ENCODE data around the gene PTMS. TPM values are rescaled to one million over a fixed set of nuclear protein-coding genes. Genes with fewer than 3 reads are reported as not detected.

The PTMS gene
- total RNA-seq, 1 donor, result 1.9 TPM

- no peaks in the 10 kb centered on the region for H3K9me3 ChIP-seq (ENCODE audit: low read depth, low read length)
- peaks cover 33% of the 10 kb centered on the region for H3K4me1 ChIP-seq (ENCODE audit: insufficient read depth, low read length)
- peaks cover 26% of the 10 kb centered on the region for H3K27me3 ChIP-seq (ENCODE audit: insufficient read depth, low read length)
- H3K4me3 ChIP-seq (ENCODE audit: low read length), result no peak overlapping the region
These were observed 1.9 kb upstream of the PTMS start for GRCh38 chr12:6764011-6764828.

- H3K4me3 ChIP-seq (ENCODE audit: low read length), result no peak overlapping the region
These were observed 1.0 kb upstream of the PTMS start for GRCh38 chr12:6765048-6765633.

GRCh38 chr12:6766651-6767349, 637 bp downstream of the PTMS start:
- no peaks in the 10 kb centered on the region for H3K9me3 ChIP-seq (ENCODE audit: low read depth, low read length)
- peak overlapping the region; percentile 43 for H3K4me3 ChIP-seq (ENCODE audit: low read length)
- H3K27me3 ChIP-seq (ENCODE audit: insufficient read depth, low read length), result peaks cover 30% of the 10 kb centered on the region
- H3K4me1 ChIP-seq (ENCODE audit: insufficient read depth, low read length), result peaks cover 42% of the 10 kb centered on the region

More at GRCh38 chr12:6765048-6765633, 1.0 kb upstream of the PTMS start:
- Histone ChIP-seq H3K27me3 (ENCODE audit: insufficient read depth, low read length) (peaks cover 30% of the 10 kb centered on the region), H3K9me3 (ENCODE audit: low read depth, low read length) (no peaks in the 10 kb centered on the region), H3K4me1 (ENCODE audit: insufficient read depth, low read length) (peaks cover 33% of the 10 kb centered on the region)

- H3K4me3 ChIP-seq (ENCODE audit: low read length), result peak overlapping the region; percentile 43
- peaks cover 49% of the 10 kb centered on the region for H3K4me1 ChIP-seq (ENCODE audit: insufficient read depth, low read length)
- no peaks in the 10 kb centered on the region for H3K9me3 ChIP-seq (ENCODE audit: low read depth, low read length)
- peaks cover 30% of the 10 kb centered on the region for H3K27me3 ChIP-seq (ENCODE audit: insufficient read depth, low read length)
These were observed 1.5 kb downstream of the PTMS start for GRCh38 chr12:6767353-6768319.

- no peak overlapping the region for H3K4me3 ChIP-seq (ENCODE audit: low read length)
- no peaks in the 10 kb centered on the region for H3K9me3 ChIP-seq (ENCODE audit: low read depth, low read length)
- H3K27me3 ChIP-seq (ENCODE audit: insufficient read depth, low read length), result peaks cover 38% of the 10 kb centered on the region
- peaks cover 57% of the 10 kb centered on the region for H3K4me1 ChIP-seq (ENCODE audit: insufficient read depth, low read length)
These were observed 2.3 kb downstream of the PTMS start for GRCh38 chr12:6768437-6768914.

- peaks cover 38% of the 10 kb centered on the region for H3K27me3 ChIP-seq (ENCODE audit: insufficient read depth, low read length)
These were observed 2.8 kb downstream of the PTMS start for GRCh38 chr12:6768990-6769389.

GRCh38 chr12:6769666-6770065, 3.5 kb downstream of the PTMS start:
- Histone ChIP-seq H3K9me3 (ENCODE audit: low read depth, low read length) (no peaks in the 10 kb centered on the region), H3K27me3 (ENCODE audit: insufficient read depth, low read length) (peaks cover 44% of the 10 kb centered on the region), H3K4me3 (ENCODE audit: low read length) (no peak overlapping the region), H3K4me1 (ENCODE audit: insufficient read depth, low read length) (peaks cover 54% of the 10 kb centered on the region)

More at GRCh38 chr12:6768990-6769389, 2.8 kb downstream of the PTMS start:
- Histone ChIP-seq H3K4me3 (ENCODE audit: low read length) (no peak overlapping the region), H3K9me3 (ENCODE audit: low read depth, low read length) (no peaks in the 10 kb centered on the region), H3K4me1 (ENCODE audit: insufficient read depth, low read length) (peaks cover 58% of the 10 kb centered on the region)

GRCh38 chr12:6770094-6770493, 3.9 kb downstream of the PTMS start:
- Histone ChIP-seq H3K27me3 (ENCODE audit: insufficient read depth, low read length) (peaks cover 44% of the 10 kb centered on the region), H3K9me3 (ENCODE audit: low read depth, low read length) (no peaks in the 10 kb centered on the region), H3K4me1 (ENCODE audit: insufficient read depth, low read length) (peaks cover 50% of the 10 kb centered on the region), H3K4me3 (ENCODE audit: low read length) (no peak overlapping the region)

- peaks cover 45% of the 10 kb centered on the region for H3K4me1 ChIP-seq (ENCODE audit: insufficient read depth, low read length)
- peaks cover 44% of the 10 kb centered on the region for H3K27me3 ChIP-seq (ENCODE audit: insufficient read depth, low read length)
- H3K4me3 ChIP-seq (ENCODE audit: low read length), result no peak overlapping the region
- H3K9me3 ChIP-seq (ENCODE audit: low read depth, low read length), result no peaks in the 10 kb centered on the region
These were observed 4.4 kb downstream of the PTMS start for GRCh38 chr12:6770600-6770999.

GRCh38 chr12:6771091-6771495, 4.9 kb downstream of the PTMS start:
- Histone ChIP-seq H3K27me3 (ENCODE audit: insufficient read depth, low read length) (peaks cover 46% of the 10 kb centered on the region), H3K4me1 (ENCODE audit: insufficient read depth, low read length) (peaks cover 41% of the 10 kb centered on the region), H3K4me3 (ENCODE audit: low read length) (no peak overlapping the region), H3K9me3 (ENCODE audit: low read depth, low read length) (no peaks in the 10 kb centered on the region)

- Histone ChIP-seq H3K4me1 (ENCODE audit: insufficient read depth, low read length) (peaks cover 41% of the 10 kb centered on the region), H3K9me3 (ENCODE audit: low read depth, low read length) (no peaks in the 10 kb centered on the region), H3K27me3 (ENCODE audit: insufficient read depth, low read length) (peaks cover 52% of the 10 kb centered on the region), H3K4me3 (ENCODE audit: low read length) (no peak overlapping the region)
These were observed 5.6 kb downstream of the PTMS start for GRCh38 chr12:6771509-6772330.

GRCh38 chr12:6772331-6772695, 6.2 kb downstream of the PTMS start, which contains the start of gene LAG3:
Gene LAG3 (plus strand): TSS chr12:6772520. CDS start chr12:6772853, 333 bp downstream.
- H3K4me1 ChIP-seq (ENCODE audit: insufficient read depth, low read length), result peaks cover 35% of the 10 kb centered on the region
- H3K9me3 ChIP-seq (ENCODE audit: low read depth, low read length), result no peaks in the 10 kb centered on the region
- peak within 1 kb of the TSS; percentile 12 for H3K4me3 ChIP-seq (ENCODE audit: low read length)
- peaks cover 57% of the 10 kb centered on the region for H3K27me3 ChIP-seq (ENCODE audit: insufficient read depth, low read length)

GRCh38 chr12:6772726-6773589, 6.8 kb downstream of the PTMS start:
- peaks cover 53% of the 10 kb centered on the region for H3K27me3 ChIP-seq (ENCODE audit: insufficient read depth, low read length)
- no peaks in the 10 kb centered on the region for H3K9me3 ChIP-seq (ENCODE audit: low read depth, low read length)
- H3K4me1 ChIP-seq (ENCODE audit: insufficient read depth, low read length), result peaks cover 32% of the 10 kb centered on the region
- peak overlapping the region; percentile 12 for H3K4me3 ChIP-seq (ENCODE audit: low read length)
